K562 (cell line): Measurements from ENCODE around the gene FAM117B. TPM values are rescaled to one million over a fixed set of nuclear protein-coding genes. Genes with fewer than 3 reads are reported as not detected.
A peak's percentile ranks its signal among the peaks of the same experiment; 100 is the strongest.

Source experiments
- ARNT ChIP-seq, 2 experiments: fragments of 450-650 bp; IDR thresholded peaks; 2 replicates each; pipeline ENCODE4 v1.6.1; 2016; ENCODE audit warnings: mild to moderate bottlenecking in 1 of 2
- CREB5 ChIP-seq: fragments of 250-450 bp; sonication (Bioruptor Pico); IDR thresholded peaks from 2 replicates; pipeline ENCODE4 v1.5.0; 2020; ENCODE audit warnings: mild to moderate bottlenecking
- CUX1 ChIP-seq: fragments of 200-800 bp; sonication (Bioruptor generic); IDR thresholded peaks from 2 replicates; pipeline ENCODE4 v1.6.1; 2016; ENCODE audit warnings: missing genetic modification characterization, missing compliant biosample characterization
- ETS2 ChIP-seq: IDR thresholded peaks from 2 replicates; pipeline ENCODE4 v1.6.1; 2016; ENCODE audit warnings: borderline replicate concordance, missing genetic modification characterization, mild to moderate bottlenecking, moderate library complexity, missing compliant biosample characterization; ENCODE audit not compliant: poor library complexity, severe bottlenecking
- FOS ChIP-seq: IDR thresholded peaks from 3 replicates; pipeline ENCODE4 v1.6.1; 2011; ENCODE audit not compliant: insufficient read length; ENCODE audit errors: extremely low read depth
- MIER1 ChIP-seq: fragments of 450-650 bp; IDR thresholded peaks from 2 replicates; pipeline ENCODE4 v1.6.1; 2016; ENCODE audit warnings: antibody characterized with exemption, mild to moderate bottlenecking, low read depth
- MXD1 ChIP-seq: fragments of 250-450 bp; sonication (Bioruptor Pico); IDR thresholded peaks from 2 replicates; pipeline ENCODE4 v1.8.0; 2021; ENCODE audit warnings: borderline replicate concordance, mild to moderate bottlenecking, moderate library complexity; ENCODE audit not compliant: poor library complexity, severe bottlenecking
- NFE2 ChIP-seq: IDR thresholded peaks from 2 replicates; pipeline ENCODE4 v1.6.1; 2014; ENCODE audit warnings: antibody characterized with exemption, low read depth
- NUFIP1 ChIP-seq: fragments of 450-650 bp; IDR thresholded peaks from 2 replicates; pipeline ENCODE4 v1.6.1; 2018; ENCODE audit not compliant: partially characterized antibody
- PATZ1 ChIP-seq: fragments of 250-450 bp; sonication (Bioruptor Pico); IDR thresholded peaks from 2 replicates; pipeline ENCODE4 v1.5.0; 2020; ENCODE audit warnings: mild to moderate bottlenecking, borderline replicate concordance
- RBM14 ChIP-seq: fragments of 200-400 bp; formaldehyde crosslinking; IDR thresholded peaks from 2 replicates; pipeline ENCODE4 v1.6.1; 2018; ENCODE audit warnings: low read depth, mild to moderate bottlenecking, low read length, moderate library complexity, borderline replicate concordance; ENCODE audit not compliant: insufficient read depth
- RFX1 ChIP-seq: fragments of 450-650 bp; IDR thresholded peaks from 2 replicates; pipeline ENCODE4 v1.6.1; 2016; ENCODE audit warnings: mild to moderate bottlenecking, moderate library complexity
- STAG1 ChIP-seq: sonication (generic); formaldehyde crosslinking; IDR thresholded peaks from 2 replicates; pipeline ENCODE4 v1.5.0; 2020; ENCODE audit warnings: missing genetic modification reagents, borderline replicate concordance
- TSC22D4 ChIP-seq: fragments of 450-650 bp; IDR thresholded peaks from 2 replicates; pipeline ENCODE4 v1.6.1; 2016; ENCODE audit warnings: missing genetic modification characterization, missing biosample characterization, control low read depth
- ZNF282 ChIP-seq: sonication (generic); formaldehyde crosslinking; IDR thresholded peaks from 2 replicates; pipeline ENCODE4 v1.8.1; 2023; ENCODE audit warnings: missing genetic modification reagents
- ZNF740 ChIP-seq, 3 experiments: fragments of 200-800 bp in 1 of 3; sonication (Bioruptor generic) in 1 of 3; sonication (generic) in 1 of 3; formaldehyde crosslinking in 1 of 3; IDR thresholded peaks; 2 replicates each; pipeline versions ENCODE4 v1.6.1 to v1.8.0; 2016 to 2022; ENCODE audit warnings: mild to moderate bottlenecking in 2 of 3, missing compliant biosample characterization in 2 of 3, missing genetic modification characterization in 2 of 3, missing genetic modification reagents in 1 of 3
- polyA plus RNA-seq, 8 experiments: library from polyadenylated mRNA; depleted of rRNA in 4 of 8; stranded (reverse) in 5 of 8; unstranded in 3 of 8; fragments of >200 nt; fragmentation: Nextera tagmentation in 2 of 8; fragmentation: Illumina TruSeq in 1 of 8; extraction: Ambion mirVana in 2 of 8; extraction: Trizol in 1 of 8; gene quantifications; 2 replicates each; pipeline versions ENCODE4 v1.2.1 to v1.2.3, GENCODE V29; 2011 to 2014; ENCODE audit warnings: inconsistent platforms in 1 of 8, missing spikeins in 1 of 8
- total RNA-seq, 7 experiments: library from RNA; depleted of rRNA in 6 of 7; stranded (reverse); fragments of >200 nt in 6 of 7; fragmentation: Illumina TruSeq in 2 of 7; extraction: Trizol in 2 of 7; gene quantifications; 2 replicates each; pipeline versions ENCODE4 v1.2.1 to v1.2.3, GENCODE V29; 2011 to 2021; ENCODE audit warnings: low replicate concordance in 1 of 7

The FAM117B gene
- total and polyA plus RNA-seq, 9 of the 15 experiments (the other 6 are each of a cell fraction or from before 2014, with no cell fraction given): 1.6 to 5.2 (median 2.6) TPM

- TF ChIP-seq ZNF740 (CRISPR knock-in tag; IDR thresholded peaks at IDR 0.05) (peak; percentile 81), ZNF740 (tag; IDR thresholded peaks at IDR 0.05) (peak in 1 of 2 experiments; percentile 61; a peak in 2 of 4 replicates), MXD1 (CRISPR knock-in tag) (no peak), NFE2 (no peak), ARNT (IDR thresholded peaks at IDR 0.05) (no peak), STAG1 (CRISPR knock-in tag) (no peak), ETS2 (tag) (no peak), NUFIP1 (no peak), TSC22D4 (tag) (no peak), ZNF282 (CRISPR knock-in tag) (no peak), RBM14 (no peak), MIER1 (no peak), CREB5 (no peak), FOS (peak; percentile 65), PATZ1 (CRISPR knock-in tag) (no peak), CUX1 (CRISPR knock-in tag) (no peak), RFX1 (no peak)
Observed at GRCh38 chr2:202634556-202635427, at the start of gene FAM117B (continued).
